GM19467 (cell line): ENCODE measurements around the gene TIPARP.

Experiments used
- ATAC-seq: cut with Tn5 transposase; IDR thresholded peaks from one replicate; pipeline ENCODE4 v1.9.1; 2021; ENCODE audit warnings: mild to moderate bottlenecking, moderate library complexity; ENCODE audit not compliant: unreplicated experiment

TIPARP gene

GRCh38 chr3:156675830-156676767, 1.7 kb downstream of the TIPARP start:
- no peak for ATAC-seq

- ATAC-seq = no peak
These were observed 2.5 kb downstream of the TIPARP start for GRCh38 chr3:156676768-156677479.

GRCh38 chr3:156677536-156677935, 3.1 kb downstream of the TIPARP start:
- no peak for ATAC-seq

GRCh38 chr3:156678197-156678596, 3.8 kb downstream of the TIPARP start:
- no peak for ATAC-seq

- ATAC-seq = no peak
These were observed 6.0 kb downstream of the TIPARP start for GRCh38 chr3:156680243-156680914.

GRCh38 chr3:156681002-156681401, 6.6 kb downstream of the TIPARP start:
- peak; percentile 78 for ATAC-seq

- ATAC-seq = no peak
These were observed 8.1 kb downstream of the TIPARP start for GRCh38 chr3:156682501-156682900.

GRCh38 chr3:156682963-156683362, 8.6 kb downstream of the TIPARP start:
- no peak for ATAC-seq

- no peak for ATAC-seq
These were observed 10.8 kb downstream of the TIPARP start for GRCh38 chr3:156685198-156685597.

- peak; percentile 33 for ATAC-seq
These were observed 11.4 kb downstream of the TIPARP start for GRCh38 chr3:156685752-156686151.

- ATAC-seq = no peak
These were observed 12.6 kb downstream of the TIPARP start for GRCh38 chr3:156687023-156687422.

GRCh38 chr3:156688632-156689452, 14.5 kb downstream of the TIPARP start:
- no peak for ATAC-seq

- ATAC-seq = no peak
These were observed 15.2 kb downstream of the TIPARP start for GRCh38 chr3:156689608-156690007.

GRCh38 chr3:156691920-156692319, 17.5 kb downstream of the TIPARP start:
- ATAC-seq = no peak

GRCh38 chr3:156693166-156693565, 18.8 kb downstream of the TIPARP start:
- no peak for ATAC-seq

GRCh38 chr3:156694536-156694935, 20.1 kb downstream of the TIPARP start:
- ATAC-seq = no peak

- no peak for ATAC-seq
These were observed 28.0 kb downstream of the TIPARP start for GRCh38 chr3:156702367-156702766.

- no peak for ATAC-seq
These were observed 30.1 kb downstream of the TIPARP start for GRCh38 chr3:156704370-156705036.

- ATAC-seq = peak; percentile 57
These were observed 31.6 kb downstream of the TIPARP start for GRCh38 chr3:156705761-156706616.
